Measurements from ENCODE around the gene ZNF613.

ZNF613 gene

GRCh38 chr19:51915324-51915867 lies 11.9 kb upstream of the ZNF613 start:
- no peak overlapping the region for H3K4me3 ChIP-seq (ENCODE audit: control insufficient read depth in 1 of 7, extremely low read depth in 1 of 7, insufficient read depth in 4 of 7, low read depth in 2 of 7, low read length in 6 of 7)
- H3K27me3 ChIP-seq (replicated peaks in 2 of 5; ENCODE audit: control insufficient read depth in 4 of 5, insufficient read depth in 5 of 5, low read length in 4 of 5), result no peaks in the 10 kb centered on the region
- H3K27ac ChIP-seq (ENCODE audit: insufficient read depth in 1 of 2, low read depth in 1 of 2, low read length in 2 of 2, poor library complexity in 1 of 2, severe bottlenecking in 2 of 2), result no peak overlapping the region
- WGBS (ENCODE audit: insufficient coverage), result 85% methylated on average over 2 of the region's 5 CpGs
- POLR2A ChIA-PET, result no interaction called here
- no peak for DNase-seq
- CTCF ChIA-PET, result no interaction called here
- H3K36me3 ChIP-seq (ENCODE audit: control insufficient read depth in 4 of 4, insufficient read depth in 4 of 4, low read length in 3 of 4), result no peaks in the 10 kb centered on the region
- peaks cover 25 to 77% (median 44%) of the 10 kb centered on the region in 5 experiments for H3K9me3 ChIP-seq (ENCODE audit: control extremely low read depth in 1 of 5, control insufficient read depth in 4 of 5, insufficient read depth in 2 of 5, low read depth in 1 of 5, low read length in 4 of 5)
- H3K4me1 ChIP-seq (ENCODE audit: control extremely low read depth in 1 of 4, control insufficient read depth in 4 of 4, insufficient read depth in 4 of 4, low read length in 3 of 4), result no peaks in the 10 kb centered on the region

- Histone ChIP-seq H3K4me3 (ENCODE audit: control insufficient read depth in 1 of 7, extremely low read depth in 1 of 7, insufficient read depth in 4 of 7, low read depth in 2 of 7, low read length in 6 of 7) (no peak overlapping the region), H3K4me1 (ENCODE audit: control extremely low read depth in 1 of 4, control insufficient read depth in 4 of 4, insufficient read depth in 4 of 4, low read length in 3 of 4) (no peaks in the 10 kb centered on the region), H3K27me3 (replicated peaks in 2 of 5; ENCODE audit: control insufficient read depth in 4 of 5, insufficient read depth in 5 of 5, low read length in 4 of 5) (no peaks in the 10 kb centered on the region), H3K27ac (ENCODE audit: insufficient read depth in 1 of 2, low read depth in 1 of 2, low read length in 2 of 2, poor library complexity in 1 of 2, severe bottlenecking in 2 of 2) (no peak overlapping the region), H3K36me3 (ENCODE audit: control insufficient read depth in 4 of 4, insufficient read depth in 4 of 4, low read length in 3 of 4) (no peaks in the 10 kb centered on the region), H3K9me3 (ENCODE audit: control extremely low read depth in 1 of 5, control insufficient read depth in 4 of 5, insufficient read depth in 2 of 5, low read depth in 1 of 5, low read length in 4 of 5) (peaks cover 28 to 77% (median 42%) of the 10 kb centered on the region in 5 experiments)
- no peak for DNase-seq
- ChIA-PET CTCF (no interaction called here), POLR2A (no interaction called here)
- WGBS (ENCODE audit: insufficient coverage), result 100% methylated on average over 1 of the region's 1 CpG
Measured at GRCh38 chr19:51916167-51916566, 11.1 kb upstream of the ZNF613 start.

GRCh38 chr19:51919606-51920005 lies 7.7 kb upstream of the ZNF613 start:
- 94% methylated on average over 3 of the region's 3 CpGs for WGBS (ENCODE audit: insufficient coverage)
- H3K36me3 ChIP-seq (ENCODE audit: control insufficient read depth in 4 of 4, insufficient read depth in 4 of 4, low read length in 3 of 4), result no peaks in the 10 kb centered on the region
- no peak for DNase-seq
- H3K9me3 ChIP-seq (ENCODE audit: control extremely low read depth in 1 of 5, control insufficient read depth in 4 of 5, insufficient read depth in 2 of 5, low read depth in 1 of 5, low read length in 4 of 5), result peaks cover 27 to 83% (median 48%) of the 10 kb centered on the region in 5 experiments
- H3K4me3 ChIP-seq (ENCODE audit: control insufficient read depth in 1 of 7, extremely low read depth in 1 of 7, insufficient read depth in 4 of 7, low read depth in 2 of 7, low read length in 6 of 7), result no peak overlapping the region
- no peaks in the 10 kb centered on the region for H3K27me3 ChIP-seq (replicated peaks in 2 of 5; ENCODE audit: control insufficient read depth in 4 of 5, insufficient read depth in 5 of 5, low read length in 4 of 5)
- no peak overlapping the region for H3K27ac ChIP-seq (ENCODE audit: insufficient read depth in 1 of 2, low read depth in 1 of 2, low read length in 2 of 2, poor library complexity in 1 of 2, severe bottlenecking in 2 of 2)
- CTCF ChIA-PET, result no interaction called here
- POLR2A ChIA-PET, result no interaction called here
- H3K4me1 ChIP-seq (ENCODE audit: control extremely low read depth in 1 of 4, control insufficient read depth in 4 of 4, insufficient read depth in 4 of 4, low read length in 3 of 4), result no peaks in the 10 kb centered on the region

GRCh38 chr19:51921949-51922348 lies 5.3 kb upstream of the ZNF613 start:
- Histone ChIP-seq H3K4me3 (ENCODE audit: control insufficient read depth in 1 of 7, extremely low read depth in 1 of 7, insufficient read depth in 4 of 7, low read depth in 2 of 7, low read length in 6 of 7) (peak overlapping the region in 1 of 7 experiments; percentile 19), H3K27ac (ENCODE audit: insufficient read depth in 1 of 2, low read depth in 1 of 2, low read length in 2 of 2, poor library complexity in 1 of 2, severe bottlenecking in 2 of 2) (no peak overlapping the region), H3K9me3 (ENCODE audit: control extremely low read depth in 1 of 5, control insufficient read depth in 4 of 5, insufficient read depth in 2 of 5, low read depth in 1 of 5, low read length in 4 of 5) (peaks cover 12 to 72% (median 45%) of the 10 kb centered on the region in 5 experiments), H3K27me3 (replicated peaks in 2 of 5; ENCODE audit: control insufficient read depth in 4 of 5, insufficient read depth in 5 of 5, low read length in 4 of 5) (no peaks in the 10 kb centered on the region), H3K36me3 (ENCODE audit: control insufficient read depth in 4 of 4, insufficient read depth in 4 of 4, low read length in 3 of 4) (no peaks in the 10 kb centered on the region), H3K4me1 (ENCODE audit: control extremely low read depth in 1 of 4, control insufficient read depth in 4 of 4, insufficient read depth in 4 of 4, low read length in 3 of 4) (peaks cover 0 to 5% (median 4%) of the 10 kb centered on the region in 4 experiments)
- POLR2A ChIA-PET, result no interaction called here
- WGBS (ENCODE audit: insufficient coverage), result 96% methylated on average over 6 of the region's 8 CpGs
- CTCF ChIA-PET, result no interaction called here
- DNase-seq, result peak in 2 of 3 donors; percentile 17

GRCh38 chr19:51926426-51926783 lies 867 bp upstream of the ZNF613 start:
- H3K4me1 ChIP-seq (ENCODE audit: control extremely low read depth in 1 of 4, control insufficient read depth in 4 of 4, insufficient read depth in 4 of 4, low read length in 3 of 4), result peaks cover 0 to 14% (median 8%) of the 10 kb centered on the region in 4 experiments
- peaks cover 13 to 50% (median 31%) of the 10 kb centered on the region in 5 experiments for H3K9me3 ChIP-seq (ENCODE audit: control extremely low read depth in 1 of 5, control insufficient read depth in 4 of 5, insufficient read depth in 2 of 5, low read depth in 1 of 5, low read length in 4 of 5)
- peaks cover 4 to 23% (median 12%) of the 10 kb centered on the region in 4 experiments for H3K36me3 ChIP-seq (ENCODE audit: control insufficient read depth in 4 of 4, insufficient read depth in 4 of 4, low read length in 3 of 4)
- DNase-seq, result no peak
- H3K4me3 ChIP-seq (ENCODE audit: control insufficient read depth in 1 of 7, extremely low read depth in 1 of 7, insufficient read depth in 4 of 7, low read depth in 2 of 7, low read length in 6 of 7), result peak overlapping the region; percentile 66 to 100 (median 96)
- CTCF ChIA-PET, result no interaction called here
- H3K27ac ChIP-seq (ENCODE audit: insufficient read depth in 1 of 2, low read depth in 1 of 2, low read length in 2 of 2, poor library complexity in 1 of 2, severe bottlenecking in 2 of 2), result peak overlapping the region; percentile 84 to 90
- POLR2A ChIA-PET, result no interaction called here
- H3K27me3 ChIP-seq (replicated peaks in 2 of 5; ENCODE audit: control insufficient read depth in 4 of 5, insufficient read depth in 5 of 5, low read length in 4 of 5), result no peaks in the 10 kb centered on the region
- 18% methylated on average over 11 of the region's 11 CpGs for WGBS (ENCODE audit: insufficient coverage)

- 43% methylated on average over 10 of the region's 13 CpGs for WGBS (ENCODE audit: insufficient coverage)
- DNase-seq, result no peak
- Histone ChIP-seq H3K36me3 (ENCODE audit: control insufficient read depth in 4 of 4, insufficient read depth in 4 of 4, low read length in 3 of 4) (peaks cover 8 to 37% (median 25%) of the 10 kb centered on the region in 4 experiments), H3K27ac (ENCODE audit: insufficient read depth in 1 of 2, low read depth in 1 of 2, low read length in 2 of 2, poor library complexity in 1 of 2, severe bottlenecking in 2 of 2) (peak overlapping the region; percentile 84 to 90), H3K4me1 (ENCODE audit: control extremely low read depth in 1 of 4, control insufficient read depth in 4 of 4, insufficient read depth in 4 of 4, low read length in 3 of 4) (peaks cover 0 to 14% (median 8%) of the 10 kb centered on the region in 4 experiments), H3K4me3 (ENCODE audit: control insufficient read depth in 1 of 7, extremely low read depth in 1 of 7, insufficient read depth in 4 of 7, low read depth in 2 of 7, low read length in 6 of 7) (peak overlapping the region; percentile 66 to 100 (median 96)), H3K9me3 (ENCODE audit: control extremely low read depth in 1 of 5, control insufficient read depth in 4 of 5, insufficient read depth in 2 of 5, low read depth in 1 of 5, low read length in 4 of 5) (peaks cover 18 to 49% (median 30%) of the 10 kb centered on the region in 5 experiments), H3K27me3 (replicated peaks in 2 of 5; ENCODE audit: control insufficient read depth in 4 of 5, insufficient read depth in 5 of 5, low read length in 4 of 5) (no peaks in the 10 kb centered on the region)
- CTCF ChIA-PET, result interaction anchor here (0.6 kb wide), 1 partner anchor 643 kb away, joined by 3 read pairs; no protein-coding TSS in a partner anchor
- POLR2A ChIA-PET, result no interaction called here
Measured at GRCh38 chr19:51927859-51928258, 587 bp downstream of the ZNF613 start.

- CTCF ChIA-PET, result no interaction called here
- H3K9me3 ChIP-seq (ENCODE audit: control extremely low read depth in 1 of 5, control insufficient read depth in 4 of 5, insufficient read depth in 2 of 5, low read depth in 1 of 5, low read length in 4 of 5), result peaks cover 15 to 67% (median 46%) of the 10 kb centered on the region in 5 experiments
- DNase-seq, result no peak
- no peaks in the 10 kb centered on the region for H3K27me3 ChIP-seq (replicated peaks in 2 of 5; ENCODE audit: control insufficient read depth in 4 of 5, insufficient read depth in 5 of 5, low read length in 4 of 5)
- peaks cover 0 to 9% (median 4%) of the 10 kb centered on the region in 4 experiments for H3K4me1 ChIP-seq (ENCODE audit: control extremely low read depth in 1 of 4, control insufficient read depth in 4 of 4, insufficient read depth in 4 of 4, low read length in 3 of 4)
- 99% methylated on average over 6 of the region's 8 CpGs for WGBS (ENCODE audit: insufficient coverage)
- H3K4me3 ChIP-seq (ENCODE audit: control insufficient read depth in 1 of 7, extremely low read depth in 1 of 7, insufficient read depth in 4 of 7, low read depth in 2 of 7, low read length in 6 of 7), result no peak overlapping the region
- peaks cover 22 to 77% (median 61%) of the 10 kb centered on the region in 4 experiments for H3K36me3 ChIP-seq (ENCODE audit: control insufficient read depth in 4 of 4, insufficient read depth in 4 of 4, low read length in 3 of 4)
- POLR2A ChIA-PET, result no interaction called here
- H3K27ac ChIP-seq (ENCODE audit: insufficient read depth in 1 of 2, low read depth in 1 of 2, low read length in 2 of 2, poor library complexity in 1 of 2, severe bottlenecking in 2 of 2), result no peak overlapping the region
Measured at GRCh38 chr19:51931921-51932320, 4.6 kb downstream of the ZNF613 start.
